GM19455 (cell line): Measurements from ENCODE around the gene HERPUD1.
"Not testable (repeated sequence)": the region's sequence is repeated elsewhere in the genome, so short reads cannot be mapped to it uniquely, and the experiment has no call there.

Source experiments
- ATAC-seq: cut with Tn5 transposase; IDR thresholded peaks from one replicate; pipeline ENCODE4 v1.9.1; 2021; ENCODE audit not compliant: unreplicated experiment

The HERPUD1 gene

GRCh38 chr16:56953006-56953405, 21.1 kb downstream of the HERPUD1 start:
- ATAC-seq: no peak

- no peak for ATAC-seq
Observed at GRCh38 chr16:56956076-56956475, 24.1 kb downstream of the HERPUD1 start.

GRCh38 chr16:56956756-56957155, 24.8 kb downstream of the HERPUD1 start:
- ATAC-seq: no peak

GRCh38 chr16:56960681-56961281, 28.8 kb downstream of the HERPUD1 start:
- ATAC-seq: no peak

- ATAC-seq: no peak
Observed at GRCh38 chr16:56961386-56961785, 29.4 kb downstream of the HERPUD1 start.

- no peak for ATAC-seq
Observed at GRCh38 chr16:56961851-56962281, 29.9 kb downstream of the HERPUD1 start, which contains the start of gene CETP. Gene CETP, plus strand, starts transcription at chr16:56961950. Its CDS starts 30 bp downstream, at chr16:56961980.

GRCh38 chr16:56964243-56965148, 32.6 kb downstream of the HERPUD1 start:
- ATAC-seq: no peak

- ATAC-seq: no peak
Observed at GRCh38 chr16:56965149-56966092, 33.5 kb downstream of the HERPUD1 start.

GRCh38 chr16:56966093-56966475, 34.1 kb downstream of the HERPUD1 start:
- ATAC-seq: no peak

GRCh38 chr16:56967733-56968132, 35.8 kb downstream of the HERPUD1 start:
- ATAC-seq: no peak

- ATAC-seq: no peak
Observed at GRCh38 chr16:56969769-56970168, 37.8 kb downstream of the HERPUD1 start.

- ATAC-seq: peak; percentile 71
Observed at GRCh38 chr16:56970934-56971767, 39.2 kb downstream of the HERPUD1 start.

GRCh38 chr16:56971768-56972043, 39.8 kb downstream of the HERPUD1 start:
- ATAC-seq: no peak

GRCh38 chr16:56972403-56973293, 40.7 kb downstream of the HERPUD1 start:
- no peak for ATAC-seq

GRCh38 chr16:56973294-56973689, 41.4 kb downstream of the HERPUD1 start:
- ATAC-seq: no peak

GRCh38 chr16:56973899-56974298, 42.0 kb downstream of the HERPUD1 start:
- ATAC-seq: not testable (repeated sequence)

GRCh38 chr16:56974549-56975300, 42.8 kb downstream of the HERPUD1 start:
- no peak for ATAC-seq

- ATAC-seq: no peak
Observed at GRCh38 chr16:56975714-56976113, 43.8 kb downstream of the HERPUD1 start.

- no peak for ATAC-seq
Observed at GRCh38 chr16:56977216-56977615, 45.3 kb downstream of the HERPUD1 start.
